Thymus (tissue), 11 donors: ENCODE measurements around the gene EML1. TPM values are rescaled to one million over a fixed set of nuclear protein-coding genes. Genes with fewer than 3 reads are reported as not detected.

Source experiments
- DNase-seq, 9 donors: peaks; one replicate each; pipeline ENCODE4 v3.0.0-alpha.2; 2013; ENCODE audit warnings: low spot score in 9 of 9, low read depth in 6 of 9, missing footprints in 1 of 9
- H3K27ac ChIP-seq, 2 donors: one replicate each; pipeline ENCODE4 v1.5.1; 2013; ENCODE audit warnings: control low read depth in 1 of 2, low read depth in 1 of 2, low read length in 1 of 2, mild to moderate bottlenecking in 1 of 2, moderate library complexity in 1 of 2
- H3K27me3 ChIP-seq, 2 donors: one replicate each; pipeline ENCODE4 v1.5.1; 2013; ENCODE audit warnings: low read length in 1 of 2; ENCODE audit not compliant: control insufficient read depth in 2 of 2, insufficient read depth in 1 of 2
- H3K36me3 ChIP-seq, 2 donors: one replicate each; pipeline ENCODE4 v1.5.1; 2013; ENCODE audit warnings: low read length in 1 of 2, mild to moderate bottlenecking in 1 of 2, moderate library complexity in 1 of 2; ENCODE audit not compliant: control insufficient read depth in 2 of 2, insufficient read depth in 2 of 2
- H3K4me1 ChIP-seq, 2 donors: one replicate each; pipeline ENCODE4 v1.5.1; 2013; ENCODE audit warnings: low read length in 2 of 2; ENCODE audit not compliant: control insufficient read depth in 2 of 2, insufficient read depth in 2 of 2
- H3K4me3 ChIP-seq, 2 donors: one replicate each; pipeline ENCODE4 v1.5.1; 2013; ENCODE audit warnings: low read length in 2 of 2, control low read depth in 1 of 2, mild to moderate bottlenecking in 1 of 2
- H3K9me3 ChIP-seq, 2 donors: one replicate each; pipeline ENCODE4 v1.5.1; 2013; ENCODE audit warnings: low read length in 1 of 2, mild to moderate bottlenecking in 1 of 2; ENCODE audit not compliant: control insufficient read depth in 2 of 2, insufficient read depth in 1 of 2
- WGBS: extraction: QIAGEN DNeasy Blood & Tissue Kit; methylation state at CpG from one replicate; pipeline ENCODE4 v1.1.7; 2013; 5-methylcytosine and 5-hydroxymethylcytosine counted together
- polyA plus RNA-seq: library from polyadenylated mRNA; stranded (reverse); fragments of 200-250 nt; gene quantifications from one replicate; pipeline ENCODE4 v1.2.3, GENCODE V29; 2013
- total RNA-seq: library from RNA; stranded (reverse); fragments of 120-200 nt; gene quantifications from one replicate; pipeline ENCODE4 v1.2.4, GENCODE V29; 2013
- donor health status: healthy.

EML1 gene
- total and polyA plus RNA-seq, 2 donors, result 1.7 to 2.7 TPM

GRCh38 chr14:99795046-99795445 is 1.8 kb downstream of the EML1 start:
- WGBS, result 98% methylated on average over 4 of the region's 4 CpGs

DNA sequence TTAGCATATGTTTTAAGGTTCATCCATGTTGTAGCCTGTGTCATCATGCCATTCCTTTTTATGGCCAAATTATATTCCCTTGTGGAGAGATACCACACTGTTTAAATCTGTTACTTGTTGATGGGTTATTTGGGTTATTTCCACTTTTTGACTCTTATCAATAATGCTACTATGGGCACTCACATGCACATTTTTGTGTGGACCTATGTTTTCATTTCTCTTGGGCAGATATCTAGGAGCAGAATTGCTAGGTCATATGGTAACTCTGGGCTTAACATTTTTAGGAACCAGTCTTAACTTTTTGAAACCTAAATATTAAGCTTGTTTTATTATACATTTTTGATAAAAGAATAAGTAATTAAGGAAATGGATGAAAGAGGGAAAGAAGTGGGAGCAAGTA is 4.0 kb downstream of the EML1 start:
- no peaks in the 10 kb centered on the region for H3K36me3 ChIP-seq
- H3K9me3 ChIP-seq, result peaks cover 0 to 2% of the 10 kb centered on the region in 2 donors
- H3K27me3 ChIP-seq, result peaks cover 38 to 60% of the 10 kb centered on the region in 2 donors
- no peak for DNase-seq
- peaks cover 0 to 3% of the 10 kb centered on the region in 2 donors for H3K4me1 ChIP-seq
- no peak overlapping the region for H3K27ac ChIP-seq
- no peak overlapping the region for H3K4me3 ChIP-seq

More at GRCh38 chr14:99795046-99795445, 1.8 kb downstream of the EML1 start:
- H3K4me1 ChIP-seq, result peaks cover 0 to 3% of the 10 kb centered on the region in 2 donors
- peaks cover 0 to 2% of the 10 kb centered on the region in 2 donors for H3K9me3 ChIP-seq
- no peak for DNase-seq
- peaks cover 48 to 74% of the 10 kb centered on the region in 2 donors for H3K27me3 ChIP-seq
- no peaks in the 10 kb centered on the region for H3K36me3 ChIP-seq
- H3K27ac ChIP-seq, result no peak overlapping the region
- H3K4me3 ChIP-seq, result no peak overlapping the region

DNA sequence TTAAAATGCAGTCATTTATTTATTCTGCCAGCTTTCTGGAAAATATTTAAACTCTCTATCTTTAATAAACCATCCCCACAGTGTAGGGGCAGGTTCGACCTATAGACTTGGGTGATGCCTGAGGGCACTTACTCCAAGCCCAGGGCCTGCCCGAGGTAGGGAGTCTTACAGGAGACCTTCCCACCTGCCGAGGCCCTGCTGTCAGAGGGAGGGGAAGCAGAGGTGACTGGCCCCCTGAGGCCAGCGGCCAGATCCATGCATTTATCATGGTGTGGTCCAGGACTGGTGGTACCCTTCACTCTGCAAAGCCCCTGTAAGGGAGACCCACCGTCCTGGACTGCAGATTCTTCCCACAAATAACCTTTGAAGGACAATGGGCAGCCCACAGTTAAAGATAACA is 7.6 kb downstream of the EML1 start:
- H3K4me1 ChIP-seq, result no peaks in the 10 kb centered on the region
- no peak overlapping the region for H3K4me3 ChIP-seq
- H3K9me3 ChIP-seq, result no peaks in the 10 kb centered on the region
- DNase-seq, result no peak
- H3K36me3 ChIP-seq, result no peaks in the 10 kb centered on the region
- H3K27me3 ChIP-seq, result peaks cover 7 to 45% of the 10 kb centered on the region in 2 donors
- H3K27ac ChIP-seq, result no peak overlapping the region
- WGBS, result 87% methylated on average over 5 of the region's 5 CpGs

DNA sequence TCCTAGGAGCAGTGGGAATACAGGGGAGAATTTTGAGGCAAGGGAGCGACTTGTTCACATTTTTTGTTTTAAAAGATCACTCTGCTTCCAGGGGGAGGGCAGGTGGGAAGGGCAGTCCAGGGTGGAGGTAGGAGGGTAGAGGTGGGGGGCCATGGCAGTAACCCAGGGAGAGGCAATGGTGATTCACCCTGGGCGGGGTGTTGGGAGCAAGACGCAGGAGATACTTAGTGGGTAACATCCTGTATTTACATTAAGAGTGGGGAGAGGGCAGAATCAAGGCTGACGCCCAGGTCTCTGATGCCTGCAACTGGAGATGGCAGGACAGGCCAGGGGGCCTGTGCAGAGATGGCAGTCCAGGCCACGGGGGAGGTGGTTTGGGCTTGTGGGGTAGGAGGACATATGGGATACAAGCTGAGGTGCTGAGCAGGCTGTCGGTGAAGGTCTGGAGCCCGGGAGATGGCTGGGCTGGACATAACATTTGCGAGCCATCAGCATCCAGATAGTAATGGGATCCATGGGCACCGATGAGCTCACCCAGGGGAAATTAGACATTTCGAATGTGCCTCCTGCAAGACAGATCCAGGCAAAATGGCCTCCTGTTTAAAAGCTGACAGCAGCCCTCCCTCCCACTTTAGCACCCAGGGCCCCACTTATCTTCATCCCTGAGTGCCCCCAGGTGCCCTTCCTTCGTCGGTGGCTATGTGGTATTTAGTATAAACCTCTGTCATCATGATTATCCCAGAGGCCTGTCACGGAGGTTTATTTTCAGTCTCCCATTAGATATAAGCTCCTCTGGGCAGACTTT is 9.3 kb downstream of the EML1 start:
- Histone ChIP-seq H3K4me1 (no peaks in the 10 kb centered on the region), H3K27ac (no peak overlapping the region), H3K27me3 (peaks cover 4 to 37% of the 10 kb centered on the region in 2 donors), H3K36me3 (no peaks in the 10 kb centered on the region), H3K4me3 (no peak overlapping the region), H3K9me3 (no peaks in the 10 kb centered on the region)
- WGBS, result 91% methylated on average over 13 of the region's 13 CpGs
- no peak for DNase-seq

- H3K27me3 ChIP-seq, result peaks cover 0 to 38% of the 10 kb centered on the region in 2 donors
- no peaks in the 10 kb centered on the region for H3K9me3 ChIP-seq
- WGBS, result 91% methylated on average over 14 of the region's 14 CpGs
- no peak overlapping the region for H3K27ac ChIP-seq
- no peaks in the 10 kb centered on the region for H3K36me3 ChIP-seq
- H3K4me3 ChIP-seq, result no peak overlapping the region
- no peaks in the 10 kb centered on the region for H3K4me1 ChIP-seq
- DNase-seq, result no peak
Measured at GRCh38 chr14:99803106-99803775, 10.0 kb downstream of the EML1 start.

GRCh38 chr14:99803803-99804202 is 10.6 kb downstream of the EML1 start:
- 92% methylated on average over 6 of the region's 6 CpGs for WGBS
- no peak for DNase-seq
- peaks cover 0 to 36% of the 10 kb centered on the region in 2 donors for H3K27me3 ChIP-seq
- no peaks in the 10 kb centered on the region for H3K36me3 ChIP-seq
- H3K4me3 ChIP-seq, result no peak overlapping the region
- H3K27ac ChIP-seq, result no peak overlapping the region
- no peaks in the 10 kb centered on the region for H3K9me3 ChIP-seq
- no peaks in the 10 kb centered on the region for H3K4me1 ChIP-seq

DNA sequence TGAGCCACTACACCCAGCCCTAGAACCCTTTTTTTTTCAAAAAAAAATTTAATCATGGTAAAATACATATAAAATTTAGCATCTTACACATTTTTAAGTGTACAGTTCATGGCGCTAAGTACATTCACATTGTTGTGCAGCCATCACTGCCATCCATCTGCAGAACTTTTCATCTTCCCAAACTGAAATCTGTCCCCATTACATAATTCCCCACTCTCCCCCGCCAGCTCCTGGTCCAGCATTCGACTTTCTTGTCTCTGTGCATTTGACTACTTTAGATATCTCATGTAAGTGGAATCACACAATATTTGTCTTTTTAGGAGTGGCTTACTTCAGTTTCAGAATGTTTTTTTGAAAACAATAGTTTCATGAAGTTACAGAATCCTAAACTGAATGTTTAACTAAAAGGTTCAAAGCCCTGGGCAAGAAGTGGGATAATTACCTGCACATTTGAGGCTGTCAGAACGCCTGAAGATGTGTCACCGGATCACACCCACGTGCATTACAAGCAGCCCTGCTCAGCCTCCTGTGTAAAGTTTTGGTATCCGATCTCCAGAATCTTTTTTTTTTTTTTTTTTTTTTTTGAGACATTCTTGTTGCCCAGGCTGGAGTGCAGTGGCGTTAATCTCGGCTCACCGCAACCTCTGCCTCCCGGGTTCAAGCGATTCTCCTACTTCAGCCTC is 12.7 kb downstream of the EML1 start:
- H3K4me1 ChIP-seq, result no peaks in the 10 kb centered on the region
- no peak overlapping the region for H3K4me3 ChIP-seq
- H3K36me3 ChIP-seq, result no peaks in the 10 kb centered on the region
- no peak for DNase-seq
- H3K9me3 ChIP-seq, result no peaks in the 10 kb centered on the region
- WGBS, result 92% methylated on average over 12 of the region's 12 CpGs
- peaks cover 0 to 25% of the 10 kb centered on the region in 2 donors for H3K27me3 ChIP-seq
- H3K27ac ChIP-seq, result no peak overlapping the region

GRCh38 chr14:99806836-99807235 is 13.6 kb downstream of the EML1 start:
- no peaks in the 10 kb centered on the region for H3K4me1 ChIP-seq
- H3K4me3 ChIP-seq, result no peak overlapping the region
- no peaks in the 10 kb centered on the region for H3K36me3 ChIP-seq
- H3K9me3 ChIP-seq, result no peaks in the 10 kb centered on the region
- no peak overlapping the region for H3K27ac ChIP-seq
- no peak for DNase-seq
- WGBS, result 92% methylated on average over 10 of the region's 10 CpGs
- H3K27me3 ChIP-seq, result peaks cover 0 to 24% of the 10 kb centered on the region in 2 donors
